OCI-LY3 (cell line): Measurements from ENCODE around the gene STMP1.

Source experiments
- EZH2phosphoT487 ChIP-seq: fragments of 200-600 bp; shearing (Covaris generic); IDR thresholded peaks from 2 replicates; pipeline ENCODE4 v1.6.1; 2018; ENCODE audit warnings: antibody characterized with exemption, mixed run types, low read depth
- TF ChIP-seq, protein P1 (sequence below): fragments of 200-600, 300-600 bp; sonication (generic); IDR thresholded peaks from 2 replicates; pipeline ENCODE4 v1.5.1; 2014; ENCODE audit warnings: antibody characterized with exemption, low read length, low read depth

DNA sequence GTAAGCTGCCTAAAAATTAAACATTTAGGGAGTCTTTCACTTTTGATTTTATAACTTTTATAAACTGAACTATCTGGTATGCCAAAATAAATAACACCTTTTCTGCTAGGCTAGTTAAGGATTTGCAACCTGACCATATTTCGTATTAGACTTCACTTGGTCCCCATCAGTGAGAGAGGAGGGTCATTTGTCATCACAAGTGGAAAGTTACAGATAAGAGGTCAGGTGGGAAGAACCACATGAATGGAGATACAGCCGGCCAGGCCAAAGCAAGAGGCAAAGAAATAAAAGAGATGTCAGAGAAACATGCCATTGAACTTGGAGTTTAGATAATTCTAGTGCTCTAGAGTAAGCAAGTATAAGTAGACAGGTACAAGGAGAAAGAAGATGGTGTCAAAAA, 44.5 kb upstream of the STMP1 start:
- TF ChIP-seq, protein P1, sequence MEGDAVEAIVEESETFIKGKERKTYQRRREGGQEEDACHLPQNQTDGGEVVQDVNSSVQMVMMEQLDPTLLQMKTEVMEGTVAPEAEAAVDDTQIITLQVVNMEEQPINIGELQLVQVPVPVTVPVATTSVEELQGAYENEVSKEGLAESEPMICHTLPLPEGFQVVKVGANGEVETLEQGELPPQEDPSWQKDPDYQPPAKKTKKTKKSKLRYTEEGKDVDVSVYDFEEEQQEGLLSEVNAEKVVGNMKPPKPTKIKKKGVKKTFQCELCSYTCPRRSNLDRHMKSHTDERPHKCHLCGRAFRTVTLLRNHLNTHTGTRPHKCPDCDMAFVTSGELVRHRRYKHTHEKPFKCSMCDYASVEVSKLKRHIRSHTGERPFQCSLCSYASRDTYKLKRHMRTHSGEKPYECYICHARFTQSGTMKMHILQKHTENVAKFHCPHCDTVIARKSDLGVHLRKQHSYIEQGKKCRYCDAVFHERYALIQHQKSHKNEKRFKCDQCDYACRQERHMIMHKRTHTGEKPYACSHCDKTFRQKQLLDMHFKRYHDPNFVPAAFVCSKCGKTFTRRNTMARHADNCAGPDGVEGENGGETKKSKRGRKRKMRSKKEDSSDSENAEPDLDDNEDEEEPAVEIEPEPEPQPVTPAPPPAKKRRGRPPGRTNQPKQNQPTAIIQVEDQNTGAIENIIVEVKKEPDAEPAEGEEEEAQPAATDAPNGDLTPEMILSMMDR = no peak
- no peak for TF ChIP-seq EZH2phosphoT487
